GM19455 (cell line): ENCODE data around the gene RASSF7.

Source experiments
- ATAC-seq: cut with Tn5 transposase; IDR thresholded peaks from one replicate; pipeline ENCODE4 v1.9.1; 2021; ENCODE audit not compliant: unreplicated experiment

RASSF7 gene

DNA sequence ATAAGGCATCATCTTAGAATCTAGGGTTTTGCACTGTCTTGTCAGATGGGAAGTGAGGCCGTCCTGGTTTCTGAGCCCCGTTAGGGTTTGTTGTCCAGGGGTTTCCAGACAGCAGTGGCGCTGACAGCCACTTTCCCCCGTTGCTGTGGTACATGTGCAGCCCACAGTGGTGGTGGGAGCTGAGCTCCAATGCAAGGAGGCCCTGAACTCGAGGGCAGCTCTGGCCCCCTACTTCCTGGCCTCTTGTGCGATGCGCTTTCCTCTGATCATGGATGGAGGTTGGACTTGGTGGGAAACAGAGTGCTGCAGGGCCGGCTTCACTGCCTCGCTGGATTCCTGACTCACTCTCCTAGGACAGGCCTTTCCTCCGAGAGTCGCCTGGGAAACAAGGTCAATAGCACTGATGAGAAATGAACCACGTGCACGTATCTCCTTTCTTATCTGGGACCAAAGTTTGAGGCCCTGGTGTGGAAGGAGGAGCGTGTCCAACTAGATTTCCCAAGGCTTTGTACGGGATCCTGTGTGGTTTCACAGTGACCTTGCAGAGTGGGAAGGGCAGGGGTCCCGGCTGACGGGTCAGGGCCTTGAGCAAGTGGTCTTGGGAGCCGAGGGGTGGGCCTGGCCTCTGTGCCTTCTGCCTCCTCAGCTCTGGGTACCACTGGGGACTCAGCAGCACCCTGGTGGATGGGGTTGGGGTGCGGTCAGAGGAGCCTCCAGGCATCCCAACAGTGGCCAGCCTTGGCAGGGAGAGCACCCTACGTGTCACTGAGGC, 19.2 kb downstream of the RASSF7 start:
- ATAC-seq = no peak

- no peak for ATAC-seq
Measured at GRCh38 chr11:581342-581741, 20.6 kb downstream of the RASSF7 start.

- no peak for ATAC-seq
Measured at GRCh38 chr11:581752-582151, 21.0 kb downstream of the RASSF7 start.

GRCh38 chr11:584287-584686, 23.5 kb downstream of the RASSF7 start:
- no peak for ATAC-seq

- no peak for ATAC-seq
Measured at GRCh38 chr11:586376-587316, 25.9 kb downstream of the RASSF7 start.

DNA sequence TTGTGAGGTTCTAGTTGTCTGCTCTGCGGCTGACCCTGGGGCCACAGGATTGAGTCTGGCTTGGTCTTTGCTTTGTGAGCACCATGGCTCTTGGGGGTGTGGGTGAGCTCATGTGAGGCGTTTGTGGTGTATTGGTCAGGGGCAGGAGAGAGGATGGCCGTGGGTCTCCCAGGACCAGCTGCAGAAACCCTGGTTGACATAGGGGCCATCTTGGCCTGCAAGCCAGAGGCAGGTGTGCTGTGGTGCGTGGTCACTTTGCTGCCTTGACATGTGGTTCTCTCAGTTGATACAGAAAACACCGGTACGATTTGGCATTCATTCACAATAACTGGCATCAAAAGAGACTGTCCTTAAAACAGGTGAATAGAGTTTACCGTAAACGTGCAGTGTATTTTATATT, 26.8 kb downstream of the RASSF7 start:
- no peak for ATAC-seq

GRCh38 chr11:587978-588380, 27.2 kb downstream of the RASSF7 start:
- no peak for ATAC-seq

- ATAC-seq = no peak
Measured at GRCh38 chr11:589798-590197, 29.0 kb downstream of the RASSF7 start.

DNA sequence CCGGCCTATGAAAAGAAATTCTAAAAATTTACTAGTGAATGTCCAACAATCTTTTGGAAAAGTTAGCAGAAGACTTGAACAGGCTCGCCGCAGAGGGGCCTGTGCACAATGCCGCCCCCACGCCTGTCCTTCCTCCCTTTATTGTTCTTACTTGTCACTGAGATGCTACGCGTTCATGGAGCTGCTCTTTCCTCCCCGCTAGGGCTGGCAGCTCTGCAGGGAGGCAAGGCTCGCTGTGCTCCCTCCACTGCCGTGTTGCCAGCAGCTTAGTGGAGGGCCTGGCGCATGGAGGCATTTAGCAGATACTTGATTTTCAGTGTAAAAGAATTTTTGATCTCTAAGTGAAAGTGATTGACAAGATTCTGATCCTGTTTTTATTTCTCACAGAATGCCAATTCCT, 30.2 kb downstream of the RASSF7 start:
- no peak for ATAC-seq

- no peak for ATAC-seq
Measured at GRCh38 chr11:592501-592900, 31.7 kb downstream of the RASSF7 start.

DNA sequence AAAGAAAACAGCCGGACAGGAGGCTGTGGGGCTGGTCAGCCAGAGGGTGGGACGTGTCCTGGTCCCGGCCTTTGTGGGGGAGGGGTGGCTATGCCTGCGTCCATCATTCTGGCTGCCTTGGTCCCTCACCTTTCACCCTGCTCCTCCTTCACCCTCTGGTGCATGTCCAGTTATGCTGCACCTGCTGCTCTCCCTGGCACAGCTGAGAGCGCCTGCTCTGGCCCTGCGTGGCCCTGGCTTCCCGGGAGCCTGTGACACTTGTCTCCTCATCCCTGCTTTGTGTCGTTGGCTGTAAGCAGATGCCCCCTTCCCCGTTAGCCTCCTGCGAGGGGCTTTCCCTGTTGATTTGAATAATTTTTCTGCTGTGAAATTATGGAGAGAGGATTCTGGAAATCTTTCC, 32.1 kb downstream of the RASSF7 start:
- no peak for ATAC-seq

- ATAC-seq = no peak
Measured at GRCh38 chr11:593347-593746, 32.6 kb downstream of the RASSF7 start.

GRCh38 chr11:595400-595799, 34.6 kb downstream of the RASSF7 start:
- no peak for ATAC-seq

DNA sequence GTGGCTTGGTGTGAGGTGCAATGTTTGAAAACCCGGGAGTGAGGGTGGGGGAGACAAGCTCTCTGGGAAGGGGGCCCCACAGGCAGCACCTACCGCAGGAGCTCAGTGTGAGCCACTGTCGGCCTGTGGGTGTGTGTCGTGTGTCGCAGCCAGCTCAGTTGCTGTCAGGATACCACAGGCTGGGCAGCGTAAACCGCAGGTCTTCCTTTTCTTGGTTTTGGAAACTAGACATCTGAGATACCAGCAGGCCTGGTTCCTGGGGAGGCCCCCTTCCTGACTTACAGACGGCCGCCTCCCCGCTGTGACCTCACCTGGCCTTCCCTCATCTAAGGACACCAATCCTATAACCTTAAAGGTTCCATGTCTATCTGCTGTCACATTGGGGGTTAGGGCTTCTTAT, 35.6 kb downstream of the RASSF7 start:
- ATAC-seq = no peak

DNA sequence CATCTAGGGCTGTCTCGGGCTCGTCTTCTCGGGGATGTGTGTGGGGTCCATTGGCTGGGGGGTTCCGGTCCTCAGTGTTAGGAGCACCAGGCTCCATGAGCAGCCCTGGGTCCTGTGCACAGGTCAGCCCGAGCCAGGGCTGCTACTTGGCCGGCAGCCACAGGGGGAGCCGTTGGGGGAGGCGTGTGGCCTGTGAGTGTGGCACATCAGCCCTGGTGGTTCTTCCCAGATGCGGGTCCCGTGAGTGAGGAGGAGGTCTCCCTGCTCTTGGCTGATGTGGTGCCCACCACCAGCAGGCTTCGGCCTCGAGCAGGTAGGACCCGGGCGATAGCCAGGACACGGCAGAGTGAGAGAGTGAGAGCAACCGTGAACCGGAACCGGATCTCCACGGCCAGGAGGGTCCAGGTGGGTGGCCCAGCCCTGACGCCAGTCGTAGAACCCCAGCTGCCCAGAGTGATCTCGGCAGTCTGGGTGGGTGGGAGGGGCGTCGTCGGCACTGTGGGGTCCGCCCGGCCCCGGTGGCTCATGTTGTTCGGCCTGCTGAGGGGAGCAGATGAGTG, 36.5 kb downstream of the RASSF7 start:
- ATAC-seq = no peak

- no peak for ATAC-seq
Measured at GRCh38 chr11:598005-598680, 37.4 kb downstream of the RASSF7 start.

GRCh38 chr11:601573-602245, 40.9 kb downstream of the RASSF7 start:
- no peak for ATAC-seq

DNA sequence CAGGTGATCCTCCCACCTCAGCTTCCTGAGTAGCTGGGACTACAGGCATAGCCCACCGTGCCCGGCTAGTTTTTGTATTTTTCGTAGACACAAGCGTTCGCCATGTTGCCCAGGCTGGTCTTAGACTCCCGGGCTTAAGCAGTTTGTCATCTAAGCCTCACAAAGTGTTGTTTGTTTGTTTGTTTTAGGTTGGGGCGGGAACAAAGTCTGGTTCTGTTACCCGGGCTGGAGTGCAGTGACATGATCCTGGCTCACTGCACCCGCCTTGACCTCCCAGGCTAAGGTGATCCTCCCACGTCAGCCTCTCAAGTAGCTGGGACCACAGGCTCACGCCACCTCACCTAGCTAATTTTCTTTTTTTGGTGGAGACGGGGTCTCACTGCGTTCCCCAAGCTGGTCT, 42.4 kb downstream of the RASSF7 start:
- no peak for ATAC-seq

DNA sequence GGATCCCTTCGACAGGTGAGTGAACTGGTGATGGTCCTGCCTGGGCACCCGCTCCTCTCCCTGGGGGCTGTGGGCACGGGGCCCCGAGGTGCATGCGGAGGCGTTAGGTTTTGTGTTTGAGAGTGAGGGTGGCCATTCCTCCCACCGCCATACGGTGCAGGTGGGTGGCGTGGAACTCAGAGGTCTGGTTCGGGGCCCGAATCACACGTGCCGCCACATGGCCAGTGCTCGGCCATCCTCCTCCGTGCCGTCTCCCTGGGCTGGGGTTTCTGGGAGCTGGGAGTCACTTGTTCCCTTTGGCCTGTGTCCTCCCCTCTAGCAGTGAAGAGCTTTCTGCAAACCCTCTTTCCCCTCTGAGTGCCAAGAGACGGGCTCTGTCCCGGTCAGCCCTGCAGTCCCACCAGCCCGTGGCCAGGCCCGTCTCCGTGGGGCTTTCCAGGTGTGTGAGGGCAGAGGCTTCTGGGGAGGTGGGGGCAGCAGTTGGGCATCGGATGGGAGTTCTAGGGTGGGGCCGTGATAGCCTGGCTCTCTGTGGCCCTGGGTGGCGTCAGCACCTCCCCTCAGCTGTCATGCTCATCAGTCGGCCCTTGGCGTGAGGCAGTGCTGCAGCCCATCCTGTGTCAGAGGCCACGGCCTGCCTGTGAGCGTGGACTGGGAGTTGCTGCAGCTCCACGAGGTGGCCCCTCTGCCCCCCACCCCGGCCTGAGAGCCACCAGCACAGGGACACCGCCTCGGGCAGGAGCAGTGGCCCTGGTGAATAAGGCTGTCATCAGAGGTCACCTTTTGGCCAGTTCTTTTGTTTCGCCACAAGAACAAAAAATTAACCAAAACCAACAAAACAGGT, 44.7 kb downstream of the RASSF7 start:
- ATAC-seq = no peak

GRCh38 chr11:606245-606644, 45.5 kb downstream of the RASSF7 start:
- no peak for ATAC-seq
